Measurements from ENCODE around the gene TRAF1.
A peak's percentile ranks its signal among the peaks of the same experiment; 100 is the strongest.

Gene TRAF1

DNA sequence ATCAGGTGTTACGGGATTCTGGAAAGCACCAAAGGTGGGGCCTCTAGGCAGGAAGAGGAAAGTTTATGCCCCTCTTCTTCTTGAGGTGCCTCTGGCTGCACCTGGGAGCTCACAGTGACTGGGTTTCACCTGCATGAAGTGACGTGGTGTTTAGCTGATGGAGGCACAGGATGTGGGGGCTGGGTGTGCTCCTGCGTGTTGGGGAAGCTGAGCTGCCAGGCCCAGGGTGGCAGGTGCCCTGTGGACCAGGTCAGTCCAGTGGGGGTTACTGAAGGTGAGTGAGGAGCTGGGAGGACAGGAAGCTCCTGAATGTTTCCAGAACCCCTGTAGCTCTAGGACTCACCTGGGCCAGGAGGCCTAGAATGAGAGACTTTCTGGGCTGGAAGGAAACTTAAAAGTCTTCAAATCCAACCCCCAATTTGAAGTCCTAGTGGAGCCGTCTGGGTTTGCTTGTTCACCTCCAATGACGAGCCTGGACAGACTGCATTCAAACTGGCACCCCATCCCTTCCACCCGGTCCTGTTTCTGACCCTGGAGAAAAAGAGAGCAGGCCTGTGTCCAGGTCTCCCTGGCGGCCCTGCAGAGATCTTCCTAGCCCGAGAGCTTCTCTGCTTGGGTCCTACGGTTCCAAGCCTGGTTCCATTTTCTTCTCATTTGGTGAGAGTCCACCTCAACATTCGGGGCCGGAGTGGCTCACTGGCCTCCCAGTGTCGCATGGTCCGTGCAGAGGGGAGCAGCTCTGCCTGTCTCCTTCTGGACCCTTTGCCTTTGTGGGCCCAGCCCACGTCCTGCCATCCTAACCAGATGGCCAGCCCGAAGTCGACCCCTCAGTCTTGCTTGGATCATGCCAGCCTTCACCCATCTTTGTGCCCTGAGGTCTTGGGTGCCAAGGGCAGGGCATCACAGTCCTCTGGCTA is 22.3 kb downstream of the TRAF1 start:
- DNase-seq: peak; percentile 79

DNA sequence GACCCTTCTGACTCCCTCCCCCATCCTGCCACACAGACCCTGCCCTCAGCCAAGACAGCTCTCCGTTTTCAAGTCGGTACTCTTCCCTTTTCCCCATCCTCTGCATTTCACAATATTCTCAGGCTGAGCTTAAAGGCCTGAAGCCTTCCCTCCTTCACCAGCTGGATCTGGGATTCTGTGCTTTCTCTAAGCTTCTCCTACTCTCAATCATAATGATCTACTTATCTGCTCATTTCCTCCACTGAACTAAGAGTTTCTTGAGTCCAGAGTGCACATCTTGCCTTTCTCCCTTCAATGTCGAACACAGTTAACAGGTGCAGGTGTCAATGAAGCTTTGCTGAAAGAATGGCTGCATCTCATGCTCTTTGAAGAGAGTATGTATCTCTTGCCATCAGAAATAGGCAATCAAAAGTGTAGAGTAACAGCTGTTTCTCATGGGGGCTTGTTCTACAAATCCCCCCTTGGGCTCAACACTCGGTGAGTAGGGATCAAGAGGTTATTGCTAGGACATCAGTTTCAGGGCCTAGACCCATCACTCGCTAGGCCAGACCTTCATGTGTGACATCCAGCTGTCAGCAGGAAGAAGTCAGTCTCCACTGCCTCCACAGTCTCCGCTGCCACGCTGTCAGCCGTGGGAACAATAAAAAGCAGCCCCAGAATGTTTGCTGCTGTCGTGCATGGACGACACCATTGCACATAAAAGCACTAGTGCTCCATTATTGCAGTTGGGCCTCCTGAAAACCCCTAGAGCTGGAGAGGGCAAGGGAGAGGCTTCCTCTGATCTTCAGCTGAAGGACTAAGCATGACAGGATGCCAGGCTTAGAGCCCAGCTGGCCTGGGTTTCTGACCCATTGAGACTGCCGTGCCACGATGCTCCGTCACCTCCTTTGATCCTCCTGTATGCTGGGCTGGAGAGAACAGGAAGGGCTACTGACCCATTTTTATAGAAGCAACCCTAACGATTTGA is 23.7 kb downstream of the TRAF1 start:
- DNase-seq: no peak

DNA sequence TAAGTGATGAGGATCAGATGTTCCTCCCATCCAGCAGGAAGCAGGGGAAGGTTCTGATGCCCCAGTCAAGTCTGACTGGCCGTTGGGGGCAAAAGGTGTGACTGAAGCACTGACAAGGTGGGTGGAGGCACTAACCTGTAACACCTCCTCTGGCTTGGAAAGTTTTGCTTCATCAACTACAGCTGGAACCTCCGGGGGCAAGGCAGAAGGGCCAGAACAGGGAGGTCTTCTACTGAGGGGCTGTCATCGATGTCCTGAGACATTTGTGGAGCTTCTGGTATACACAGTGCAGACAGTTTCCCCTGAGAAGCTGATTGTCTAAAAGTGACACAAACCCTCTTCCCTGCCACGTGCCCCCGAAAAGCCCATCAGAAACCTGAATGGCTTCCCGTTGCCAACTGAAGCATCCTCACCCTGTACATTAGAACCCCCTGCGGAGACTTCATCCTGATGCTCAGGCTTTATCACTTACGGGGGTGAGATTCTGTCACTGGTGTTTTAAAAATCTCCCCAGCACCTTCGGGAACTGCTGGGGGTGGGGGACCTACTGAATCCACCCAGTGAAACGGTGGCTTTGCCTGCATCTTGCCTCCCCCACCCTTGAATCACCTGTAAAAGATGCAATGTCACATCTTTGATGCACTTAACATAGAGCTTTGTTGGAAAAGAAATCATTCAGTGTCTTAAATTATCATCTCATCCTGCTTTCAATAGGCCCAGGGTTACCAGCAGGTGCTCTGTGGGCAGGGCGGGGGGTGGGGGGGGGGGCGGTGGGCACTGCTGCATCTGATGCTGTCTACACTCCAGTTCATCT is 24.6 kb downstream of the TRAF1 start:
- no peak for DNase-seq

DNA sequence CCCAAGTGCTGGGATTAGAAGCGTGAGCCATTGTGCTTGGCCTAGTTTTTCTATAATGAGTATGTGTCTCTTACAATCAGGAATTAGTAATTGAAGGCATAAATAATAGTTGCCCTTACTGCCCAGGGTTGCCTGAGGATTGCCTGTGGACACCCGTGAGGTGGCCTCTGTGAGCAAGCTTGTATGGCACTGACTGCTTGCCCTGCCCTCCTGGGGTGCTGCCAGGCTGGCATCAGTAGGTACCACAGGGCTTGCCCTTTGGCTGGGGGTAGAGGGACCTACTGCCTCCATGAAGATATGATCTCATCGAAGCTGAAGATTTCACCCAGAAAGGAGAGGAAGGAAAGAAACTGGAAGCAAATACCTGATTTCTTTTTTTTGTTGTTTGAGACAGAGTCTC is 25.8 kb downstream of the TRAF1 start:
- DNase-seq: no peak

DNA sequence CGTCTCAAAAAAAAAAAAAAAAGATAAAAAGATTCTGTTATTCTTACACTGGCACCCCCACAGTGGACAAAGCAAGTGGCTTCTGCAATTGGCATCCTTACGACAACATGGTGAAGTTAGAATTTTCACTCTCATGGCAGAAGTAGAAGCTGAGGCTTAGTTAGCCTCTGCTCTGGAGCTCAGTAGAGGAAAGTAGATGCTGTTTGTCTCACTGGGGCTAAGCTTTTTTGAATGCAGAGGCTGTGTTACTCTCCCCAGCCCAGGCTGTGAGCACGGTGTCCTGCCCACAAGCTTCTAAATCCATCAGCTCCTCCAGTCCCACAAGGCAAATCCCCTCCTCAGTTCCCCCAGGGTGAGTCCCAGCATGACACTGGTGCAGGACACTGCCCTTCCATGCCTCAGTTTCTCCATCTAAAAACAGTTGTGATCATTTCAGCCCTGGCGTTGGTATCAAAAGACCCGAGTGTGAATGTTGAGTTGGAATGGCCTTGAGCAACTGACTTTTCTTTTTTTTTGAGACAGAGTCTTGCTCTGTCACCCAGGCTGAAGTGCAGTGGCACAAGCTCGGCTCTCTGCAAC is 27.0 kb downstream of the TRAF1 start:
- no peak for DNase-seq

DNA sequence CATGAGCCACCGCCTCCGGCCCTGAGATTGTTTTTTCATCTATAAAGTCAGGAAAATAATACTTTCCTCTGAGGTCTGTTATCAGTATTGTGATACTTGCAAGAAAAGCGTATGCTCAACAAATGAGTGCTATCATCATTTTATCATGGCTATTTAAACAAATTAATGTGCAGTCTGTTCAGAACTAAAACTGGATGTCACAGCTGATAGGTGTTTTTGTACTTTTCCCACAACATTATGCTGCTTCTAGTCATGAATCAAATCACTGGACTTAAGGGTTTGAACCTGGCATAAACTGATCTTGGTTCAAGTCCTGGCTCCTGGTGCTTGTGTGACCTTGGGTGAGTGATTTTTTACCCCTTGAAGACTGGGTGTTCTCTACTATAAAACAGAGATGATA is 28.2 kb downstream of the TRAF1 start:
- no peak for DNase-seq

DNA sequence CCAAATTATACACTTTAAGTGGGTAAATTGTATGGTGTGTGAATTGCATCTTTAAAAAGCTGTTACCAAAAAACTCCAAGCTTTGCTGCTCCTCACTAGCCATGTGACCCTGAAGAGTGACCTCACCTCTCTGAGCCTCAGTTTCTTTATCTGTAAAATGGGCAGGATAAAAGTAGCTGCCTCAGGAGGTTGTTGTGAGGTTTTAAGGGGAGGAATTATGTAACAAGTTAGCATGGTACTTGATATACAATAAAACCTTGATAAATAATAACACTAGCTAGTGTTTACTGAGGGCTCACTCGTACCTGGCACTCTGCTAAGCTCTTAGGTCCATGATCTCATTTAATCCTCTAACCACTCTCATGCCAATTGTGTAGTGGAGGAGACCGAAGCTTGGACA is 30.6 kb downstream of the TRAF1 start:
- DNase-seq: no peak

DNA sequence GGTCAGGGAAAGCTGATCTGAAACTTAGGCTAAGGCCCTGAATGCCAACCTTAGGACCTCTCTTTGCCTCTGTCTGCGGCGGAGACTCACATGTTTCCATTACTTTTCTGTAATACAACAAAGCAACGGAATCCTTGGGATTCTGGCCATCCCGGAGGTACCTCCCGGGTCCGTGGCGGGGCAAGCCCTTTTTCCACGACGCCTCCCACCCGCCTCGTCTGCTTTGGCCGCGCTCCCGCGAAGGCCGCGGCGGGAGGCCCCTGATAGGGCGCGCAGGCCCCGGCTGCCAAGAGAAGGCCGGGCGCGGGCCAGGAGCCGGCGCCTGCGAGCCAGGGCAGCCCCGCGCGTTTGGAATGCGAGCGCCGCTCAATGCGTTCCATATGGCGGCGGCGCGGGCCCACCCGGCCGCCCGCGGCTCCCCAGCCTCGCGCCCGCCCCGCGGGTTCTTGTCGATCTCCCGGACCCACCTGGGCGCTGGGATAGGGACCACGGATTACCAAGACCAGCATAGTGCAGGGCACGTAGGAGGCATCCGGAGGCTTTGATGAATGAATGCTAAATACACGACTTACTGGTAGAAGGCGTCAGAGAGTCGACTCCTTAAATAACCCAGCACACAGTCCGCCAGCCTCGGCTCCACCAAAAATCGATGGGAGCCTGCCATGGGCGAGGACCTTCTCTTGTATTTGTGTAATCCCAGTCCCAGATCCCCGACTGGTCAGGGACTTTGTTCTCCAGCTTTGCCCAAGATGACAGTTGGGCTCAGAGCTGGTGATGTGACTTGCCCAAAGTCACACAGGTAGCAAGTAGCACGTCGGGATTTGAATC is 32.1 kb downstream of the TRAF1 start:
- no peak for DNase-seq

GRCh38 chr9:120893611-120894307 is 32.8 kb downstream of the TRAF1 start:
- no peak for DNase-seq

DNA sequence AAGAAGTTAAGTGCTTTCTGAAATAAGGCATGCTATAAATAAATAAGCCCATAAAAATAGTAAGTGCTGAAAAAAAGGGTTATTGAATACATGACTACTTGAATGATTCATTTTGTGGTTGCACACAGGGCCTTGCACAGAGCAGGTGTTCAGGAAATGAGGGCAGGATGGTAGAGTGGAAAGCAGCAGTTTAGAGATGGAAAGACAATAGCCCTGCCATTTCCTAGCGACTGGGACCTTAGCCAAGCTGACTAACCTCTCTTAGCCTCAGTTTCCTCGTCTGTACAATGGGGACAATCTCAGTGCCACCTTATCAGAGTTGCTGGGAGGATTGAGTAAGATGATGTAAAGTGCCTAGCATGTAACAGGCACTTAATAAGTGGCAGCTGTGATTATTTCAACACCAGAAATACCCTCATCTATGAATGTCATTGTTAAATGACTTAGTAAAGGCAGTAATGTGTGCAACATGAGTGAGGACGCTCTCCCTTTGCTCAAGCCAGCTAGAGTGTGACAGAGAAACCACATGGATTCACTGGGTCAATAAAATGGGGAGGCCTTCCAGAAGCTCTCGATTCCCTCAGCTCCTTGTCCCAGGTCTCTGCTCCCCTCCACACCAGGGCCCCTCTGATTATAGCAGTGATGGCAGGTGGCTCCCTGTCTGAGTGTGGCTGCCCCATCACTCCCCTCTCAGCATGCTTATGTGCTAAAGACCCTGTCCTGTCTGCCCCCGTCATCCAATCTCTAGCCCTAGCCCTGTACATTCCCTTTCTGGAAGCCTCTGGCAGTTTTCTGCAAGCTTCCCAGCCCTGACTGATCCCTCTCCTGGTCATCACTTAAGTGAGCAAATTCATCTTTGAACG is 33.6 kb downstream of the TRAF1 start:
- DNase-seq: peak; percentile 81

- DNase-seq: peak; percentile 37
Measured at GRCh38 chr9:120891884-120892747, 34.5 kb downstream of the TRAF1 start.

DNA sequence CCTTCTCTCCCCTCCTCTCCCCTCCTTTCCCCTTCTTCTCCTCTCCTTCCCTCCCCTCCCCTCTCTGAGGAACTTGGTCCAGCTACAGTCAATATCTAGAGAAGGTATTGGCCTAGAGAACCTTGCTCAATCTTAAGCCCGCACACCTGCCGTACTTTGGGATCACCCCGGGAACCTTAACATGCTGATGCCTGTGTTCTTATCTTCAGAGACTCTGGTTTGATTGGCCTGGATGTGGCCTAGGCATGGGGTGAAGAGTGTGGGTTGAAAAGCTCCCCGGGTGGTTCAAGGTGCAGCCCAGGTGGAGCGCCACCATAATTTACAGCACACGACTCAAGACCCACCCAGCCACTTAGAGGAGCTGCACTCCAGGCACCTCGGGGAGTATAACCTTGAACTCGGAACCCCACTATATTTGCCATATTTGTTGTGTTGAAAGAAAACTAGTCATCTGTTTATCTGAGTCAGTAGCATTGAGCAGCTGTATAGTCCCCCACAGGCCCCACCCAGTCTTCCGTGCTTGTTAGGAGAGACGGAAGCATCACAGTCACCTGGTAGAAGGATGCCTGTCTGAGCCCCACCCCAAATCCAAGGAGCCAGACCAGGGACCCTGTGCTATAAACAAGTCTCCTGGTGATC is 35.2 kb downstream of the TRAF1 start:
- DNase-seq: peak; percentile 64

DNA sequence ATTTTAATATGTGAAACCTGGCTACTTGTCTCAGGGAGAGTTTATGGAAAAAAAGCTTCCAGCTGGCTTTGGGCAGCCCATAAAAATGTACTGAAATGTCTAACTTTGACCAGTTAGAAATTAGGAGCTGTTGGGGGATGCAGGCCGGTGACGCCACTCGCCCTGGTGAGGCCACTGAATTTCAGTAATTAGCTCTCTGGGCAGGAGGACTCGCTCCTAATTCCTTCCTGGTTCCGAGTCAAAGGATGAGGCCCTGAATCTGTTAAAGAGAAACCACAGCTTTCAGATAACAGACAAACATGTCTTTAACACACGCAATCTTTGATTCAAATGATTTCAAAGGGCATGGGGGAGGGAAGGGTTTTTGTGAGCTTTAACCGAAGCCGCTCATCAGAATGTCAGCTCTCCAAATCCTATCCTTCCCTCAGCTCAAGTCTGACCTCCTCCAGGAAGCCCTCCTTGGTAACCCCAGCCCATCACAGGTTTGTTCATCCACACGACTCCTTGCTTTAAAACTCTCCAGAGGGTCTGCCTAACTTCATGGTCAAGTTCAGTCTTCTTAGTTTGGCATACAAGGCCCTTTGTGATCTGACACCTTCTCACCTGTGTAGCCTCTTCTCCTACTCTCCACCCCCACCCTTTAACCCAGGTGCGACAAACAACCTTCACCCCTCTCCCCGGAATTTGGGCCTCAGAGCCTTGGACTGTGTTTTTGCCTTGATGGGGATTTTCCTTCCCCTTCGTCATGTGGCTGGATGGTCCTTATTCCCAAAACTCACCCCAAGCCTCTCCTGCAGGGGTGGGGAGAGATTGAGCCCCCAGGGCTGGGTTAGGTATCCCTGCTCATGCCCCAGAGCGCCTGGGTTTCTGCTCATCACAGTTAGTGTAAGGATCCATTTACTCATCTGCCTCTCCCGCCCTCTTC is 36.0 kb downstream of the TRAF1 start:
- DNase-seq: peak; percentile 81

DNA sequence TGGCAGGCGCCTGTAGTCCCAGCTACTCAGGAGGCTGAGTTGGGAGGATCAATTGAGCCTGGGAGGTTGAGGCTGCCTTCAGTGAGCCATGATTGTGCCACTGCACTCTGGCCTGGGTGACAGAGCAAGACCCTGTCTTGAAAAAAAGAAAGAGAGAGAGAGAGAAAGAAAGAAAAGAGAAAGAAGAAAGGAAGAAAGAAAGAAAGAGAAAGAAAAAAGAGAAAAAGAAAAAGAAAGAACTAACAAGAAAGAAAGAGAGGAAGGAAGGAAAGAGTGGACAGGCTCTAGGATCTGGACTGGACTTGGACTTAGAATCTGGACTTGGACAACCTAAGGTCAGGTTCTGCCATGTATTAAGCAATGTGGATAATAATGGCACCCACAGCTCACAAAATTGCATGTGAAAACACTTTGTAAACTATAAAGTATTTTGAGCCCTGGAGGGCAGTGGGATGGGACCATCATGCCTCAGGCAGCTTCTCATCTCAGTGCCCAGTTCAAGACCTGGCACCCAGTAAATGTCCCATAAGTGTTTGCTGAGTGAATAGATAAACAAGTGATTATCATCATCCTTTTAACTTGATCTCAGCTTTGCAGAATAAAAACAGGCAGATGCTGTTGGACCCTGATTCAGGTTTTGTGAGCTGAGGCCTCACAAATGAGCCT is 36.9 kb downstream of the TRAF1 start:
- no peak for DNase-seq

- no peak for DNase-seq
Measured at GRCh38 chr9:120888626-120889025, 38.0 kb downstream of the TRAF1 start.

- no peak for DNase-seq
Measured at GRCh38 chr9:120886490-120886967, 40.1 kb downstream of the TRAF1 start.
